Stimulated activated CD4-positive, alpha-beta T cell treated with anti-CD3 and anti-CD28 coated beads, TNF-alpha, amount 100 ng/mL, for 4 hours (primary cell): Measurements from ENCODE around the gene CACNA1H.

Source experiments
- DNase-seq, 3 experiments: peaks; one replicate each; pipeline ENCODE4 v3.0.0-alpha.2; 2020; ENCODE audit warnings: low read depth in 3 of 3

CACNA1H gene

DNA sequence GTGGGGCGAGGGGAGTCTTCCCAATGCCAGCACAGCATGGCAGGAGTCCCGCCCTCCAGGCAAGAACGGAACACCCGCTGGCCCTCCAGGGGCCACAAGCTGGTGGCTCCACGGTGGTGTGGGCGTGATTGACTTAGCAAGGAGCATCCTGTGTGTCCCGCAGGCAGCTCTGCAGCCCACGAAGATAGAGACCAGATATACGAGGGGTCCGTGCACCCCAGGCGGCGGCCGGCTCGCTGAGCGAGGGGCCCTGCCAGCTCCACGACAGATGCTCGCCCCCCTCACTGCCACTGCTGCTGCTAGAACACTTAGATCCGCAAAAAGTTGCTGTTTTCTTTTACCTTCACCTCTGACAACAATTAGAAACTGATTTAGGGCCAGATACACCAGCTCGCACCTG lies 10.0 kb upstream of the CACNA1H start:
- DNase-seq, result no peak

DNA sequence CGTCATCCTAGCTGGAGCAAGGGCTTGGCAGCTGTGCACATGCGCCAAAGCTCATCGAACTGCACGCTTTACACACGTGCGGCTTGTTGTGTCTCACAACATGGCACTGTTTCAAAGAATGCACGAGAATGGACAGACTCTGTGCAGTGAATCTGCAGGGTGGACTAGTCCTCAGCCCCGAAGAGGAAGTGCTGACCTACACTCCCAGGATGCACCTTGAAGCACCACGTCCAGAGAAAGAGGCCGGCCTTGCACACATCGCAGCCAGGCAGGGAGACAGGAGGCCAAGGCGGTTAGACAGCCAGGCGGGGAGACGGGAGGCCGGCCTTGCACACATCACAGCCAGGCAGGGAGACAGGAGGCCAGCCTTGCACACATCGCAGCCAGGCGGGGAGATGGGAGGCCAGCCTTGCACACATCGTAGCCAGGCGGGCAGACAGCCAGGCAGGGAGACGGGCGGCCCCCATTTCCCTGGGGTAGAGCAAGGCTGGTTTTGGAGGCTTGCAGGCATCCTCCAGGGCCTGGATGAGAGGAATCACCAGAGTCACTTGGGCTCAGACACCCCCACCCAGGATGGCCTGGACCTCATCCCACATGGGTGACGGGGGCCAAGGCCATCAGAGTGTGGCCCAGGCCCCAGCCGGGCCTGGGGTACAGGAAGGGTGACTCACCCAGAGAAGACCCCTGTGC lies 9.0 kb upstream of the CACNA1H start:
- DNase-seq, result no peak

DNA sequence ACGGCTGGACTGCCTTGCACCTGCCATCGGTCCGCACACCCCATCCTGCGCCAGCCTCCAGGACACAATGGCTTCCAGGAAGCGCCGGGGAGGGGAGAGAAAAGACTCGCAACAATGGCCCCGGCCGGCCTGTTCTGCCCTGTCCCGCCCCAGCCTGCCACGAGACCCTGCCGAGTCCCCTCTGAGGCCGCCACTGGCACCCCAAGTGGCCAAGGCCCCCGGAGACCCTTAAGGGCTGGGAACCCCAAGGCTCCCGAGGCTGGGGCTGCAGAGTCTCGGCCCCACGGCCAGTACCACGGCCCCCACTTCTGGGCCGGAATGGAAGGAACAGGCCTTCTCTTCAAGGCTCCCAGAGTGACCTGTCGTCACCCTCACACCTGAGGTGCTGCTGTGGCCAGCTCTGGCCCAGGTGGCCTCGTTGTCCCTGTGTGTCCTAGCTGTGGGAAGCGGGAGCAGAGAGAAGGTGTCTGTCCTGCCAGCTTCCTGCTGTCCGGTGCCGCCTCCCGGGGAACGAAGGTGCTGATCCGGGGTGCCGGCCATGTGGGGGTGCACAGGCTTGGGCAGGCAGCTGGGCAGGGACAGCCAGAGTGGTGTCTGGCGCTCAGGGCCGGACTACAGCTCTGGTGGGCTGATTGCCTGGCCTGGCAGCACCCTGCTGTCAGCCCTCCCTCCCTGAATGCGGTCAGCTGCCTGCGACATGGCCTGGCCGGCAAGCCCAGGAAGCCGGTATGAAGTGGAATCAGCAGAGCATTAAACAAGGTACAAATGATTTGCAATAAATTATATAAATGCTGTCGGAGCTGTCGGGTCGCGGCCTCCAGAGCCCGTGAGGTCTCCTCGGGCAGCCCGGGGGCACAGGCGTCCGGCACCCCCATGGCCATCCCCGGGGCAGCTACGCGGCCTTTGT lies 8.2 kb upstream of the CACNA1H start:
- no peak for DNase-seq

GRCh38 chr16:1145383-1146100 lies 7.4 kb upstream of the CACNA1H start:
- DNase-seq, result no peak

DNA sequence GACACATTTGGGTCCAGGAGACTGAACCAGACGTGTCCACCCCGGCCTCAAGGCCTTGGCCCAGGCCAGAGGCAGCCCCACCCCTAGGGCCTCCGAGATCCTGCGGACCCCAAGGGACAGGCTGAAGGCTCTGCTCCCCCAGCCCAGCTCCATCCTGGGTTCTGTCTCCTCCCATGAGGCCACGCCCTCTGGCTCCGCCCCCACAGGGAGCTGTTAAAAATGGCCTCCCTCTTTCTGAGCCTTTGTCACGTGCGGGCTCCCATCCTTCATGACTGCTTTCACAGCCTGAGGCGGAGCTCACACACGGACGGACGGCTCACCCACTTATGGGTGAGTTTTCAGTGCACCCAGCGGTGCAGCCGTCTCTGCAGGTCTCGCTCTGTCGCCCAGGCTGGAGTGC lies 6.5 kb upstream of the CACNA1H start:
- DNase-seq, result no peak

DNA sequence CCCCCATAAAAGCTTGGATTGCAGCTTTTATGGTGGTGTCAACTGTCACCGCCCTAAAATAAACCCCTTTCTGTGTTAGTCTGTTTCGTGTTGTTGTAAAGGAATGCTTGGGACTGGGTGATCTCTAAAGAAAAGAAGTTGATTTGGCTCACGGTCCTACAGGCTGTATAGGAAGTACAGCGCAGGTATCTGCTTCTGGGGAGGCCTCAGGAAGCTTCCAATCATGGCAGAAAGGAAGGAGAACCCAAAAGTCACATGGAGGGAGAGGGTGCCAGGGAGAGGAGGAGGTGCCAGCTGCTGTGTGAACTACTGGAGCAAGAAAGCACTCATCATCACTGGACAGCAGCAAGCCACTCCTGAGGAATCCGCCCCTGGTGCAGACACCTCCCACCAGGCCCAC lies 5.9 kb upstream of the CACNA1H start:
- no peak for DNase-seq

- DNase-seq, result no peak
These were observed 3.7 kb upstream of the CACNA1H start for GRCh38 chr16:1149101-1149636.

DNA sequence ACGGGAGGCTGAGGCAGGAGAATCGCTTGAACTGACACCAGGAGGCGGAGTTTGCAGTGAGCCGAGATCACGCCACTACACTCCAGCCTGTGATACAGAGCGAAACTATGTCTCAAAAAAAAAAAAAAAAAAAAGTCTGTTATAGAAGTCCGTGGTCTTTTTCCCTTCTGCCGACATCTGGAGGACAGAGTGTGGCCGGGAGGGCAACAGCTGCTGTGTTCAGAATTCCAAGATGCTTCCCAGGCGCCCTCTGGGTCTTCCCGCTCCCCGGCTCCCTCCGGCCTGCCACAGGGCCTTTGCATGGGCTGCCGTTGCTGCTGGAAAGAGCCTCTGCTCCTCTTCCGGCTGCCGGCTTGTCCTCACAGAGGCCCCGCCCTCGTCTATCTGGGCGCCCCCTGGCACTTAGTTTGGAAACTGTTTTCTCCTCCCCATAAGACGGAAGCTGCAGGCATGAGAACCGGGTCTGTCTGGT lies 2.4 kb upstream of the CACNA1H start:
- DNase-seq, result peak in 1 of 3 experiments; percentile 8

- DNase-seq, result no peak
These were observed 1.3 kb upstream of the CACNA1H start for GRCh38 chr16:1151424-1152122.

GRCh38 chr16:1152123-1152638 lies 725 bp upstream of the CACNA1H start:
- DNase-seq, result peak; percentile 36 to 65 (median 56)

DNA sequence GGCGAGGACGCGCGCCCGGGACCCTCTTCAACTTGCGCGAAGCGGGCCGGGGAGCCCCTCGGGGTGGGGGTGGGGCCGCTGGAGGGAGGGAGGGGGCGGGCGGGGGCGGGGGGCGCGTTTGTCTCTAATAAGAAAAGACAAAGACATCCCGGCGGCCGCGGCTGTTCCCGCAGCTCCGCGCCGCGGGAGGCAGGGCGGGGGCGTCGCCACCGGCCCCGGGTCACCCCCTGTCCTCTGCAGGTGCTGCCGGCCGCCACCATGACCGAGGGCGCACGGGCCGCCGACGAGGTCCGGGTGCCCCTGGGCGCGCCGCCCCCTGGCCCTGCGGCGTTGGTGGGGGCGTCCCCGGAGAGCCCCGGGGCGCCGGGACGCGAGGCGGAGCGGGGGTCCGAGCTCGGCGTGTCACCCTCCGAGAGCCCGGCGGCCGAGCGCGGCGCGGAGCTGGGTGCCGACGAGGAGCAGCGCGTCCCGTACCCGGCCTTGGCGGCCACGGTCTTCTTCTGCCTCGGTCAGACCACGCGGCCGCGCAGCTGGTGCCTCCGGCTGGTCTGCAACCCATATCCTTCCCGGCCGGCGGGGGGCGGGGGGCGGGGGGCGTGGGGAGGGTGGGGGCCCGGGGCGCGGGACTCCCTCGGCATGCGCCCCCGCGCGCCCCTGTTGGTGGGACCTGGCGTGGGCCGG lies 714 bp downstream of the CACNA1H start:
- DNase-seq, result no peak

DNA sequence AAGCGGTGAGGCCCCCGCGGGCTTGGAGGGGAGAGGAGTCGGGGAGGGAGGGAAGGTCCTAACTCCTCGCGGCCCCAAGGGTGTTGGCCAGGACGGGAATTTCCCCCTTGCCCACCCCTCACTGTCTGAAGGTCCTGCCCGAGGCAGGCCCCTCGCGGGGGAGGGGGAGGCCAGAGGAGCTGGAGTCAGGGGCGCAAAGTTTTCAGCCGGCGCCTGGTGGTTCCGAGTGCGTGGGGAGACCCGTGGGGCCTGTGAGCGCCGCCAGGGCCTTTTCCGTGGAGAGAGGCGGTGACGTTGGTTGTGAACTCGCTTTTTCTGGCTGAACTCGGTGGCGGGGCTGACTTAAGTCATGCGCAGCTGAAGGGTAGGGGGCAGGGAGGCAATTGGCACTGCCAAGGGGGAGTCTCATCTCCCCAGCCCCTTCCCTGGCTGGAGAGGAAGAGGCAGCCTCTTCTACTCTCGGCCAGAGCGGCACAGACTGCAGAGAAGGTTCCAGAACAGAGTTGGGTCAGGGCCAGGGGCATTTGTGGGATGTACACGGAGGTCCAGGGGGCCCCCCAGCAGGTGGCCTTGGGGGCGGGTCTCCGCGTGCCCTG lies 1.5 kb downstream of the CACNA1H start:
- DNase-seq, result no peak

DNA sequence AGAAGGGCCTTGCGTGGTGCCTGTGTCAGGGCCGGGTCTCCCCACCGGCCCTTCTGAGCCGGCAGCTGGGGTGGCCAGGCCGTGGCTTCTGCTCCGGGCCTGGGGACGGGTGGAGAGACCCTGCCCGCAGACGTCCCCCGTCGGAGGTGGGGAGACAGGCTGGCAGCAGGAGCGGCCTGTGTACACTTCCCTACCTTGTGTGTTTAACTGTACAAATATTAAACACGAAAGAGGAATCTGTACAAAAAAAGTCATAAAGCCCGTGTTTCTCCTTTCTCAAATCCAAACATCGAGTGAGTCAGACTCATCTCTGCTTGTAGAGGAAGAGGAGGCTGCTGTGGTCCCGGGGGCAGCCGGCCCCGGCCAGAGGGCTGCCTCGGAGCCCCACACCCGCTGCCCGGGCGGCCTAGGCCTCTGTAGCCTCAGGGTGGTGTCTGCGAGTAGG lies 2.0 kb downstream of the CACNA1H start:
- DNase-seq, result no peak

DNA sequence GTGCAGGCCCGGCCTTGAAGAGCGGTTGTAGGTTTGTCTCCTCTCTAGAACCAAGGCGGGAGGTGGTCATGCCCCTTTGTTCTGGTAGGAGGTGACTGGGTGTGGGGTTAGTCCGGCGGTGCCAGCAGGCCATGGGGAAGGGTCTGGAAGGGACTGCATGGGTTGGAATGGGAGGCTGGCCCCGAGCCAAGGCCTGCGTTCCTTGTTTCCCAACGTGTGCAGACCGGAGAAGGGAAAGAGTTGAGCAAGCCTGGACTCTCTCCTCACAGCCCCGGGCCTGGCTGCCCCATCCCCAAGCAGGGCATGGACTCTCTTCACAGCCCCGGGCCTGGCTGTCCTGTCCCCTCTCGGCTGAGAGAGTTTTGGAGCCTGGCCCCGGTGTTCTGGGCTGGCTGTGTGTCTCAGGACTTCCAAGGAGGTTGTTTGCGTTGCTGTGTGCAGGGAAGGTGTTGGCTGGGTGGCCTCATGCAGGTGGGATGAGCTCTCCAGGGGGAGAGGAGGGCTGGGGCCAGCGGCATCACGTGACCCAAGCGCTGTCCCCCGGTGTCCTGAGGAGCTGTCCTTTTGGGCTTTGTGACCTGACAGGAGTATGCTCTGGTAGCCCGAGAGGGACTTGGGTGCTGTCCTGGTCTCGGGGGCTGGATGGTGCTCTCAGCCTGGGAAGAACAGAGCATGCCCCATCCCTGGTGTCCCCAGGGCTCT lies 2.6 kb downstream of the CACNA1H start:
- no peak for DNase-seq

DNA sequence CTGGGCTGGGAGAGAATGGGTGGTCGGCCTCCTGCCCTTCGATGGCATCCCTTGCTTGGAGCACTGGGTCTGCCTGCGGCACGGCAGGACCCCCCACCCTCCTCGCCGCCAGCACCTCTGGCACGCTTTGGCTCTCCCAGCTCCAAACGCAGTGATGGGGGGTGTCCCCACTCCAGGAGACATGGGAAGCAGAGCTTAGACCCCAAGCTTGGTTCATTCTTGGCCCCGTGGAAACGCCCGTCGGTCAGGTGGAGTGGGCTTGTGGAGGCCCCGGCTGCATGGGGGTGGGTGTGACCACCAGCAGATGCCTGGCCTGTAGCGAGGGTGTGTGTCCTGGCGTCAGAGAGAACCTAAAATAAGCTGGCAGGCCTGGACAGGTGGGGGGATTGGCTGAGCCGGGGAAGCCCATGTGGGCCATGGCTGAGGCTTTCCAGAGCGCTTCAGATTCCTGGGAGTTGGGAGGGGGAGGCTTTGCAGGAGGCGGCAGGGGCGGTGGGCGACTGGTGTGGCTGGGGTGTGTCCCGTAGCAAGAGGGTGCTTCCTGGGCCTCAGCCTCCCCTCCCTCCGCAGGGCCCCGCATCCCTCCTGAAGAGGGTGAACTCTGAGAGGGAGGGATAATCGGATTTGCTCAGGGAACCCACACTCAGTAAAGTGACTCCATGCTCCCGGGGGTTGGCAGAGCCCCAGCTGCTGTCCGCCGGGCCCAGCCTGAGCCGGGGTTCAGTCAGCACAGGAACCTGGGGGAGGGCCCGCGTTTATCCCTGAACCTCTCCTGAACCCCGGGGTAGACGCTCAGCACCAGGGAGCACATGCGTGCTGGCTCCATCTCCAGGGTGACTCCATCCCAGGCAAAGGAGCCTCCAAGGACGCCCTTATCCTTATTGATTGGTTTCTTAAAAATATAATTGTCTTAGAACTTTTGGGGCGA lies 3.4 kb downstream of the CACNA1H start:
- no peak for DNase-seq

- DNase-seq, result no peak
These were observed 4.2 kb downstream of the CACNA1H start for GRCh38 chr16:1156983-1157638.

DNA sequence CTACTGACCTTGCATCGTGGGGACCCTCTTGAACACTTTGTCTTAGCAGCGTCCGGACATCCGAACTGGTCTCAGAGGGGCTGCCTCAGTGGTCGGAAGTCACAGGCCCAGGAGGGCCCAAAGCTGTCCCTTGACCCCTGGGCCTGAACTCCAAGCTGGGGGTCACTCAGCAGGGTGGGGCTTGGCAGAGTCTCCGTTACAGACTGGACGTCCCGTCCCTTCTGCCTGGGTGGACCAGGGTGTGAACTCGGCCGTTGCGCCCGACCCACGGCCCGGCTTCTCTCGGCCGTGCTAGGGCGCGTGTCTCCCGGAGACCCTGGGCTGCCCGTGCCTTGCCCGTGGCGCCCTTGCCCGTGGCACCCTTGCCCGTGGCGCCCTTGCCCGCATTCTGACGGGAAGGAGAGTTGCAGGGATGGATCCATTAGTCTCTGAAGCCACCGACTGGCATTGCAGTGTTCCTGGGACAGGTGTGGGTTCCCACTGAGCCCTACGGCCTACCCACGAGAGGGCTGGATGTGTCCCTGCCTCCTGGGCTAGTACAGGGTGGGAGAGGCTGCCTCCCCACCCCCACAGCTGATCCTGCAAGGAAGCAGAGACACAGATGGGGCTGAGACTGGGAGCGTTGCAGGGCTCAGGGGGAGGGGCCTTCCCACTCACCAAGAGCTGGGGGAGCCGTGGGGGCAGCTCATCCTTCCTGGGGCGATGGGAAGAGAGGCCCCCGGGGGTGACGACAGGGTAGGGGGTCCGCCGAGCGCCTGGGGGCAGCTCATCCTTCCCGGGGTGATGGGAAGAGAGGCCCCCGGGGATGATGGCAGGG lies 4.9 kb downstream of the CACNA1H start:
- DNase-seq, result no peak
